Activated naive CD4-positive, alpha-beta T cell treated with anti-CD3 and anti-CD28 coated beads, Interleukin-2, amount 50 U/mL, for 16 hours (primary cell): Measurements from ENCODE around the gene RASSF8.
"Not testable (repeated sequence)": the region's sequence is repeated elsewhere in the genome, so short reads cannot be mapped to it uniquely, and the experiment has no call there.

ENCODE experiments used
- DNase-seq: peaks from one replicate; pipeline ENCODE4 v3.0.0-alpha.2; 2020

RASSF8 gene

DNA sequence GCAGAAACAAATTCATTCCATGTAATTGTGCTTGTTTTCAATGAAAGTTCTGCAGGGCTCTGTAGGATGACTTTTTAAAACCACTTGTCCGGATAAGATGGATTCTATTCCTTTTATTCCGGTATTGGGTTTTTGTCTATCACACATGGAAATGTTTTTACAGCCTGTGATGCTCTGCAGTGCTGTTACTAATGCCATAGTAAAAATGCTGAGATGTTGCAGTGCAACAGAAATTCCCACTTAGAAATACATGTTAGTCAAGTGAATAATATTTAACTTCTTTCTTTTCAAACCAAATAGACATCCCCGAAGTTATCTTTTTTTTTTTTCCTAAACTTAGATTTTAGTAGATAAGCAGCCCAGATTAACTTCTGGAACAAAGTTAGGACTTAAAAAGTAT, 71.9 kb downstream of the RASSF8 start:
- no peak for DNase-seq

DNA sequence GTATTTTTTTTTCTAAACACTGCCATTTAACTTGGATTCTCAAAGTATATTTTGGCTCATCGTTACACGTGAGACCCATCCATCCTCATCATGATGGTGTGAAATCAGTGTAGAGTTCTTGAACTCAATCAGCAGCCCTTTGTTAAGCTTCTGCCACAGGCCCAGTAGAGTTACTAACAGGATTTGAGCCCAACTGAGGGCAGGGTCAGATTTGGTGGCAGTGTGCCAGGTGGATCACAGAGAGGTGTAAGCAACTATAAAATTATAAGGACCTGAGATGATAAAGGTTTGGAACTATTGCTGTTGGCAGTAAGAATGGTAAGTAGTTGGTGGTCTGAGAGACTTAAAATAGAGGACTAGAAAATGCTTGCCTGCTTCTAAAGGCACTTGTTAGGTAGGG, 72.8 kb downstream of the RASSF8 start:
- DNase-seq = no peak

DNA sequence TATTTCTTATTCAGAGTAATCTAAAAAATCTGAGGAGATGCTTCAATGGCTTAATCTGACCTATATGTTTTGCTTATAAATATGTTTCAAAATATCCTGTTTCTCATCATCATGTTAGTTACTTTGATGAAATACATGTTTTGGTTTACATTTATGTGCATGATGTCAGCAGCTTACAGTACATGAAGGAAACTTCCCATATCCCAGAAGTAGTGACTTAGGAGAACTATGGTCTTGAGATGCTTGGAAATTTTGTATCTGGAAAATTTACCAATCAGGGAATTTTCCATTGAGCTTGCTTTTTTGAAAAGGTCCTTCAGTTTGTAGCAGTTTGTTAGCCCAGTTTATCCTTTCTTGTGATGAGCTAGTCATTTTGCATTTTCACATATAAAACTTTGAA, 73.3 kb downstream of the RASSF8 start:
- DNase-seq = no peak

DNA sequence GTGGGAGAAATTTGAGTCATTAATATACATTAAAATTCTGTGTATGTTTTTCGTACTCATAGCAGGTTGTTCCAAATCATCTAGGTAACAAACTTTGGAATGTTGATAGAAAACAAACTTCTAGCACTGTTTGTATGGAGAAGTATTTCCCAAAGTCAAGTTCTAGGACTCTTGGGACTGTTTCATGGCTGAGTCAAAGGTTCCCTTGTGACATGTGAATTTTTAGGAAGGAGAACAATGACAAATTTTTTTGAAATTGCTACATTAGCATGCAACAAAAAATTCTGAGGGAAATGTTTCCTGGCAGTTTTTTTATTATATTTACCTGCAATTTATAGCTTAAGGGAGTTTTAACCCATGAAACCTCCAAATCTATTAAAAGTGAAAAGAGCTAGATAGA, 73.8 kb downstream of the RASSF8 start:
- no peak for DNase-seq

DNA sequence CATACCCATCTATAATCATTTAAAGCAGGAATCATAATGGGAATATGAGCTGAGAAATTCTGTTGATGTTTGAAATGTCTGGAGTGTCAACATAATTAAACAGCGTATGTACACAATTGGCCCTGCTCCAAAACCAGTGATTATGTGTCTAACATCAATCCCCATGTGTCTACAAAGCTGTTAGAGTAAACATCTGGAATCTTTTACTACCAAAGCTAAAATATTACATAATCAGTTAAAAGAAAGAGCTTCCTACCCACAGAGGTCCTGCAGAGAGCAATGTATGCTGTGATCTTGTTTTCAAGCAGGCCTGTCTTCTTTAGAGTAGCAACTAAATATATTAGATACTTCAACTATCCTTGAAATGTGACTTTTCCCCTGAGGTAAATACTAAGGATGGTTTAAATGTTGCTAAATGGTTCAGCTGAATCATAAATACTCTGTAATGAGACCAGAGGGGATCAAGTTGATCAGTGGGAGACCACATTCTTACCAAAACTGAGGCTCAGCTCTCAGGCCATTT, 74.3 kb downstream of the RASSF8 start:
- no peak for DNase-seq

DNA sequence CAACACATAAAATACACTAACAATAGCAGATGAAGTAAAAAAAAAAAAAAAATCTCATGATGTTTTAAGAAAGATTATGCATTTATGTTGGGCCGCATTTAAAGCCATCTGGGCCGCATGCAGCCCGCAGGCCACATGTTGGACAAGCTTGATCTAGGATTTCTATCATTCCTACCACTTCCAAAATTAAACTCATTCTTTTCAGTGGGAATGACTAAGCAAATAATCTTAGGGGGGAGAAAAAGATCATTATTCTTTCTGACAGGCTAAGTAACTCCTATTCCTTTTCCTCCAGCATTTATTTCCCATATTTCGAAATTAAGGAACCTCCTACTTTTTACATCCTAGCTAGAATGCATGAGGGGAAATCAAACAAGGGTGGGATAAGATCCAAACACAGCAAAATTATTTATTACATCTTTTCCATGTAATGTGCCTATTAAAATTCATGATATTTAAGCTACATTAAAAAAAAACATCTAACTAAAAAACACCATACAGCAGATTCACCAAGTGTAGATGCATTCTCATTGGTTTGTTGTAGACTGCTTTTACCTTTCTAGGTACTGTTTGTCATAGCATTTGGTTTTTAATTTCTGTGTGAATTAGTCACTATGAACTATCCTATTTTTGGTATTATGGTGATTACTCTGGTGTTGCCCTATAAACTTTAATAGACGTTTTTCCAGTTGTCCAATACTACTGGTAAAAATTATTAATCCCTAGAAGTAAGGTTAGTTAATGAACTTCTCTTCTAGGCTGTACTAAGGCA, 76.1 kb downstream of the RASSF8 start:
- no peak for DNase-seq

DNA sequence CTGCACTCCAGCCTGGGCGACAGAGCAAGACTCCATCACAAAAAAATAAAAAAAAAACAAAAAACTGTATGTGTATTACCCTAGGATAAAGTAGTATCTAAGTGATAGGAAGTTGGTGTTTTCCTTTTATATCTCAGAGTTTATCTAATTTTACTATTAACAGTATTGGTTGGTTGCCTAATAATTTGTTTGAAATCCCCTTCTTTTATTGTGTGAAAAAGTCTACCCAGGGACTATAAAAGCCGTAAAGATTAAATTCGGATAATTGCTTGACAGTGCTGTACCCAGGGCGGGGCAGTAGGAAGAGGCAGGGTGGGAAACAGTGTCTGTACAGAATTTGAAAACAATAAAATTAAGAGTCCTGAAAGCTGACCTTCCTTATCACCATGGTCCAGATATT, 78.4 kb downstream of the RASSF8 start:
- no peak for DNase-seq

DNA sequence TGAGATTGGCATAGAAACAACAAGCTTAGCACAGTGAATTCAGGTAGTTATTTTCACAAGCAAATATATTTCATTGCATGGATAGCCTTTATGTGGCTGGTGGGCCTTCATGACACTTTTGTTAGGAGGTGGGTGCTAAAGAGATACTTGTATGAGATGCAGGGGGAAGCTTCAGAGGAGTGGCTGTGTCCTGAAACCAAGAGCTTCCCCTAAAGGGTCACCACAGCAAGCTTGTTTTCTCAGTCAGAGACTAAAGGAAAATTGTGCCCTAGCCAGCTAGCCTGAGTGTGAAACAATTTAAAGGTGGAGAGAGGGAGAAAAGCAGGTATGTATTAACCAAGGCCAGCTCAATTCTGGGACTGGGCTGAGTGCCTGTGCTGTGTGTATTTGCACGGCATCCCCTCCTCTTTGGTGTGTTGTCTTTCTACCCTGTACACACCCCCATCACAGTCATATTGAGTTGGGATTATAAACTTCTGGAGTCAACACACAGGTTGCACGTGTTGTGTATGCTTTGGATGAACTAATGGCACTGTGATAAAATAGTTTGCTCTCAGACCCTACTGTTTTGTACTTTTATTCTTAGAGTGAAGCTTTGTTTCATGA, 79.2 kb downstream of the RASSF8 start:
- no peak for DNase-seq

DNA sequence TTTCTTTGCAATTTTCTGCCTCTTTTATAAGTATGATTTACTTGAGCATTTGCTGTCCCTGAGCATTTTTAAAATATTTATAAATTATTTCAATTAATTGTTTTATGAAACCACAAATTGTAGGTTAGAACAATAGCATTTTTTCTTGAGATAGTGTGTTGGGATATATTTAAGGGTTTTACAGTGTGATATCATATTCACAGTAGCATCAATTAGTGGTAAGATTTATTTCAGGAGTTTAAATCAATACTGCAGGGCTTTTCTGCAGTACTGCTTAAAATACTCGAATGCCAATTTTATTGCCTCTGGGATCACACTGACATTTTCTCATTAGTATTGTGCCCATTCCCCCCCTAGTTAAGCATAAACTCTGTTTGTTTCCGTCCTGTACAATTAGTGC, 84.2 kb downstream of the RASSF8 start:
- no peak for DNase-seq

DNA sequence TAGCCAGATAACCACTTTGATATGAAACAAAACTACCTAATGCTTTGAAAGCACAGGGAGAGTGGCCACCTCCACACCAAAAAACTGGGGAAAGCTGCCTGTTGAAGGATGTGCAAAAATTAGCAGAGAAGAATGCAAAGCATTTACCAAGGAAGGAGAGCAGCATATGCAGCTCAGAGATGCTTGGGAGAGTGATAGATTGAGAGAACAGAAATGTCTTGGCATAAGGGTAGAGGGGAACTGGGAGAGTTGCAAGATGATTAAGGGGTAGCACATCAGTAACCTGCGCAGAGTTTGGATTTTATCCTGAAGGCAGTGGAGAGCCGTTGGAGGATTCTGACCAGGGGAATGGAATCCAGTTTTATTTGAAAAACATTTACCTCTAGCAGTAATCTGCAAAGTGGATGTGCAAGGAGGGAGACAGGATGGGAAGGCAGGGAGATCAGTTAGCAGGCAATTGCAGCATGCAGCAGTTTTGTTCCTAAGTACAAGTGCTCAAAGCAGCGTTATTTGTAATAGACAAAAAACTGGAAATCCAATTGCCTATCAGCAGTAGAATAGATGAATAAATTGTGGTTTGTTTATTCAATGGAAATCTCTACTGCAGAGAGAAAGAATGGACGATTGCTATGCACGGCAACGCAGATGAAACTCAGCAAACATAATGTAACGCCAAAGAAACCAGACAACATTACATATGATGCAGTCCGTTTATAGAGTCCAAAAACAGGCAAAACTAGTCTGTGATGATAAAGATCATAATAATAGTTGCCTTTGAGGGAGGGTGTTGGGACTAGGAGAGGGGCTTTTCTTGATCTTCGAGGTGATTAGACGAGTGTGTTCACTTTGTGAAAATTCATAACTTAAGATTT, 84.9 kb downstream of the RASSF8 start:
- DNase-seq = no peak

DNA sequence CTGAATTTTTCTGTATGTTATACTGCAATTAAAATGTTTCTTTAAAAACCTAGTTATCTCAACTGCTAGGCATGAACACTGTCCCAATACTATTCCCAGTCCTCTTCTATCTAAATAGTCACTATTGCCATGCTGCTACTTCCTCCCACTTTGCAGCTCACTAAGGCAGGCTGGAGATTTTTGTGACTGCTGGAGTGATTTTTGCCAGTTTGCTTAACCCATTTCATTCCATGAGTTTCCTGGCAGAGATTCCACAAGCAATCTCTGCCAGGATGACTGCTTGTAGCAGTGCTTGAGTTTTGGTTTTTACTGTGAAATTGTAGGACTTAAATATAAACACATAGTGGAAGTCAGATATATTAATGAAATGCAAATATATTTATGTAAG, 85.5 kb downstream of the RASSF8 start:
- no peak for DNase-seq

DNA sequence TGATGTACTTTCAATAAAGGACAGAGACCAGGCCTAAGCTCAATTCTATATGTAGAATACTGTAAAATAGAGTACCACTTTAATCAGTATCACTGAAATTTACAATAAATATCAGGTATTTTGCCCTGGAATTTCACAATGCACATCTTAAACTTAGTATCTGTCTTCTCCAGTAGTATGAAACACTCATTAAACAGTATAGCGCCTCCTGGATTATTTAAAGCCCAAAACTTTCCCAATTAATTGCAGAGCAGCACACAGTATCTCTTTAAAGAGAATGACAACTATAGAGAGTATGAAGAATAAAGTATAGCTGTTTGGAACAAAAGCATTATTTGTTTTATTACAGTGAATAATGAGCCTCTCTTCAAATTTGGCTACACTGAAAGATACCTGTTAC, 86.1 kb downstream of the RASSF8 start:
- no peak for DNase-seq

DNA sequence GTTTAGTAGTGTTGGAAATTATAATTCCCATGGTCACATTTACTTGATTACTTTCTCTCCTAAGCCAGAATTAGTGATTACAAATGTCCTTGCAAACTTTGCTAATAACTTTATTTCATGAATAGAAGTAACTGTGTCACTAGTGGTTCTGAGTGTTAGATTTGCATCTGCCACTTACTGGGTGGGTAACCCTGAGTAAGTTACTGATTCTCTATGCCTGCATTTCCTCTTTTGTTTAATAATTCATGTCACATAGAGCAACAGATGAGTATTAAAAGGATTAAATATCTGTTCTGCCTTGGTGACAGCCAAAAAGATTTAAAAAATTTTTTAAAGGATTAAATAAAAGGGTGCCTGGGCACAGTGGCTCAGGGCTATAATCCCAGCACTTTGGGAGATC, 87.7 kb downstream of the RASSF8 start:
- no peak for DNase-seq

DNA sequence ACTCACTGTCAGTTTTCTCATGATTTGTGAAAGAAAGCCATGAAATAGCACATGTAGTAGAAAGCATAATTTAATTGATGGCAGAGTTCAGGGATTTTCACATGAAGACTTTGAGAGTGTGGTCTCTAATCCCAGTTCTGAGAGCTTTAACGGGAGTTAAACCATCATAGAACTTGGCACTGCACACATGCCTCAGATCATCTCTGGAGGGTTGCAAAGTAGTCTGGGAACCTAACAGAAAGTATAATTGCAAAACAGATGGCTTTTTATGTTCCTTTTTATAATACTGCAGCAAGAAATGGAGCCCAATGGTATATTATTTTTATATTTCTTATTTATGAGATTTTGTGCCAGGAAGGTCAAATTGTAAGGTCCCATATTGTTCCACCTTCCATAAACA, 88.4 kb downstream of the RASSF8 start:
- DNase-seq = no peak

DNA sequence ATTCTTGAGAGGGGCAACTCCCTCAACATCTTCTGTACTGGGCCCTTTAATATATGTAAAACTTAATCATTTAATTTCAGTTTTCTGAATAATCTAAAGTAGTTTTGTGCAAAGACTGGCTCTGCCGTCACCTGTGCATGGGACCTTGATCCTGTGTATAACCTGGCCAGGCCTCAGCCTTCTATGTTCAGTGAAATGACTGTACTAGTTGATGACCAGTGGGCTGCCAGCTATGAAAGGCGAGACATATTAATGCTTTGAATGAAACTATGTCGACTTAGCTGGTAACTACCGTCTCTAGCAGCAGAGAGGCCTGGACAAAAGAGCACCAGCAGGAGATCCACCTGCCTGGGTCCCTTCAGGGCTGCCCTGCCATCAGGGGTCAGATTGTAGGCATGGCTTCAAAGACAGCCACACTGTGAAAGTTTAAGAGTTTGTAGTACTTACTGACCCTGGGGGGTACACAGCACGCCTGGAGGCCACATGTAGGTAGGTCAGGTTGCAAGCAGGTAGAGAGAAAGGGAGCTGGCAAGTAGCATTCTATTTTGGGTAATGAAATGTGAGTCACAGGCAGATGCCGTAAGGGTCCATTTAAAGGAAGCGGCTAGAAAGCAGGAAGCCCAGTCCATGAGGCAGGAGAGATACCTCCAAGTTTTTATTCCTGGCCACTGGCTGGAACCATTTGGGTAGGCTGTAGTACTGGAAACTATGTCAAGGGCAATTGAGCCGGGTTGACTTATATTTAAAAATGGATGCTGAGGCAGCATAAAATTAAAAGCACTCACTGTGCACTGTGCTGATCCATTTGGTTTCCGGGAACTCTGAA, 89.1 kb downstream of the RASSF8 start:
- DNase-seq = no peak

DNA sequence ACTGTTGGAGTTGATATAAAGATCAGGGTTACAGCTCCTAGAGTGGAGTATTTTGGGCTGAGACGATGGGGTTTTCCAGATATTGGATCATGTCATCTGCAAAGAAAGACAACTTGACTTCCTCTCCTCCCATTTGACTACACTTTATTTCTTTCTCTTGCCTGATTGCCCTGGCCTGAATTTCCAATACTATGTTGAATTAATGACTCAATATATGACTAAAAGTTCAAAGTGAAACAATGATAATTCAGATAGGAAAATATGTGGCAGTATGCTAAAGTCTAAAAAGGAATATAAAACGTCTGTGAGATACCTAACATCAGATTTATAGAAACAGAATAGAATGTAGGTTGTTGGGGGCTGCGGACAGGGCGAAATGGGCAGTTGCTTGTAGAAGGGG, 94.2 kb downstream of the RASSF8 start:
- no peak for DNase-seq

DNA sequence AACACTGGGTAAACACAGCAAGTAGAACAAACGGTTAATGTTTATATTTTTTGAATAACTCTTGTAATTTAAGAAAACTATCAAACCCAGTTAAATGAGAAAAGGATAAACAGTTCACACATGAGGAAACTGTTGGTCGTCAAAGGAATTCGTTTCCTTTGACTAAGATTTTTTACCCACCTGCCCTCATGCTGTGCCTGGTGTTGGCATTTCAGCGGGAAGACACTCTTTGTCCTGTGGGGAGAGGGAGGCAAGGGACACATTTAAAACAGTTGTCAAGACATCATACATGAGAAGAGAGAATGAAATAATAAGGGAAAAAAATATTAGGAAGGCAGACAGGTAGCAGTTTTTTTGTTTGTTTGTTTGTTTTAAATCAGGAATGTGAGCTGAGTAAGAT, 95.9 kb downstream of the RASSF8 start:
- no peak for DNase-seq

DNA sequence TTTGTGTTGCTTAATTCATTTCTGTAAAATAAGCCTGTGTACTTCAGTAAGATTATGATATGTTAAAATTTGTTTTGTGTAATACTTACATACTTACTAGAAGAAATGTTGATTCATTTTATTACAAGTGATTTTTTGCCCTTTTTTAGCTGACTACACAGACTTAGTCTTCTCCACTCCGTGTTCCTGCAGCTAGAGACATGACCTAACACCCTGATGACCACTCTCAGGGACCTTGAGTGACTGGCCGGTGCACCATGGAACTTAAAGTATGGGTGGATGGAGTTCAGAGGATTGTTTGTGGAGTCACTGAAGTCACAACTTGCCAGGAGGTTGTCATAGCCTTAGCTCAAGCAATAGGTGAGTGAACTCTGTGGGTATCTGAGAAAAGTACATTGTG, 96.6 kb downstream of the RASSF8 start:
- no peak for DNase-seq

DNA sequence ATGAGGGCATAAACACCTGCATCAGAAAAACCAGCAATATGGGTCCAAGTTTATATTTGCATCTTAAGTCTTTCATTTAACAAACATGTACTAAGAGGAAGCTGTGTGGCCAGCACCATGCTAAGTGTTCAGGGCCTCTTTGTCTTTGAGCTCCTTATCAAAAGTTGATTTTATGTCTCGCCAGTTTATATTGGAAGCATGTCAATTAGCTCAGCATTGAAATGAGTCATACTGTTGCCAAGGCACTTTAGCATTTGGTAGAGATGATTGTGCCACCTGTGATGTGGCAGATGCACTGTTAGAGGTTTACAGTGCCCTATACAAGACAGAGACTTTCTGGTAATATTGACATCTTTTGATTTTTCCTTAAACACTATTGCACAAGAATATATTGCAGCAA, 97.9 kb downstream of the RASSF8 start:
- DNase-seq = no peak

DNA sequence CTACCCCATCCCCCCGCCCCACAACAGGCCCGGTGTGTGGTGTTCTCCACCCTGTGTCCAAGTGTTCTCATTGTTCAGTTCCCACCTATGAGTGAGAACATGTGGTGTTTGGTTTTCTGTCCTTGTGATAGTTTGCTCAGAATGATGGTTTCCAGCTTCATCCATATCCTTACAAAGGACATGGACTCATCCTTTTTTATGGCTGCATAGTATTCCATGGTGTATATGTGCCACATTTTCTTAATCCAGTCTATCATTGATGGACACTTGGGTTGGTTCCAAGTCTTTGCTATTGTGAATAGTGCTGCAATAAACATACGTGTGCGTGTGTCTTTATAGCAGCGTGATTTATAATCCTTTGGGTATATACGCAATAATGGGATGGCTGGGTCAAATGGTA, 98.8 kb downstream of the RASSF8 start:
- DNase-seq = not testable (repeated sequence)

DNA sequence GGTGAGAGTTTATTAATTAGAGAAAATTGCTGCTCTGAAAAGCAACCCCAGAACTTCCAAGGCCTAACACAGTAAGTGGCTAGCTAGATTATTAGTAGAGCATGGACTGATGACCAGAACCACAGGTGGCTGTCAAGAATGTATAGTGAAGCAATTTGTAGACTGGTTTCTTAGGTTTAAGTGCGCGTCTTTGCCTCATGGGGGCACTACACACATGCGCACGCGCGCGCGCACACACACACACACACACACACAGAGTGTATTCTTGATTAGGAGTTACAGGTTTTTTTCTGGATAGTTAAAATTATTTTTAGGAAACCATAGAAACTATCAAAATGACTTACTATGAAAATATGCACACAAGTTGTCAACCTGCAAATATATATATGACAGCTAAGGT, 99.8 kb downstream of the RASSF8 start:
- DNase-seq = no peak

DNA sequence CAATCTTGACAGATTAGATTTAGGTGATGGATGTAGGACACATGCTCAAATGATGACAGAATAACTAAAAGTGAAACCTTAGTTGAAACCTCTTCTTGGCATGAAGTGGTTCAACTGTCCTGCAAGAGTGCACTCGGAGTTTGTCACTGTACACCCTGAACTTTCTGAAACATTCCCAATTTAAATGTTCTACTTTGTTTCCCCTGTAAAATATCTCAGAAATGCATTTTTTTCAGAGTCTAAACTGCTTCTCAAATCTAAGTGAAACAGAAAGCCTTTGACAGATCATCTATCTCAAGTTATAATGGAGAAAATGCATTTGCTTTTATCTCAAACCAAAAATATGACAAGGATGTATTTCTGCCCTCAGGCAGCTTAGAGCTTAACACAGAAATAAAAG, 100.3 kb downstream of the RASSF8 start:
- DNase-seq = no peak

DNA sequence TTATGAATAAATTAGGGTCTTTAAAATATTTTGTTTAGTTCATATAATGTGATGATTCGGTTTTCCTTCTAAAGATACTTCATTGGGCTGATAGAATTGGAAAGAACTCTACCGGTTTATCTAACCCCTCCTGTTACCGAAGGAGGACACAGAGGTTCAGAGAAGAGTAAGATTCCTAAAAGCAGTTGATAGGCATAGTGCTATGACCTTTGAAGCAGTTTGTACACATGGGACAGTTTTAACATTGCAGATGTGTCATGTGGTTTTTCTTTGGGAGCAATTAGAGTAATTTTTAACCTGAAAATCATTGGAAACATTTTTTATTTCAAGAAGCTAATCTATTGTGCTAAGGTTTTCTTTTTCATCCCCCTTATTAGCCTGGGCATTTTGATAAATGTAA, 103.5 kb downstream of the RASSF8 start:
- DNase-seq = no peak
